ENCODE data around the gene FBH1.
"Not testable (repeated sequence)": the region's sequence is repeated elsewhere in the genome, so short reads cannot be mapped to it uniquely, and the experiment has no call there.

Gene FBH1

GRCh38 chr10:5876181-5876768, 13.8 kb upstream of the FBH1 start:
- DNase-seq = no peak

DNA sequence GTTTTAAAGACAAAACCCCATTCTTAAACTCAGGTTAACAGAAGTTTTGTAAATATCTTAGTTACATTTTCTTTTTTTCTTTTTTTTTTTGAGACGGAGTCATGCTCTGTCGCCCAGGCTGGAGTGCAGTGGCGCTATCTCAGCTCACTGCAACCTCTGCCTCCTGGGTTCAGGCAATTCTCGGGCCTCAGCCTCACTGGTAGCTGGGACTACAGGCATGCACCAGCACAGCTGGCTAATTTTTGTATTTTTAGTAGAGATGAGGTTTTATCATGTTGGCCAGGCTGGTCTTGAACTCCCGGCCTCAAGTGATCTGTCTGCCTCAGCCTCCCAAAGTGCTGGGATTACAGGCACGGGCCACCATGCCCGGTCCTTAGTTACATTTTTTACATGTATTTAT, 13.0 kb upstream of the FBH1 start:
- not testable (repeated sequence) for DNase-seq

- no peak for DNase-seq
Measured at GRCh38 chr10:5882961-5883360, 7.1 kb upstream of the FBH1 start.

DNA sequence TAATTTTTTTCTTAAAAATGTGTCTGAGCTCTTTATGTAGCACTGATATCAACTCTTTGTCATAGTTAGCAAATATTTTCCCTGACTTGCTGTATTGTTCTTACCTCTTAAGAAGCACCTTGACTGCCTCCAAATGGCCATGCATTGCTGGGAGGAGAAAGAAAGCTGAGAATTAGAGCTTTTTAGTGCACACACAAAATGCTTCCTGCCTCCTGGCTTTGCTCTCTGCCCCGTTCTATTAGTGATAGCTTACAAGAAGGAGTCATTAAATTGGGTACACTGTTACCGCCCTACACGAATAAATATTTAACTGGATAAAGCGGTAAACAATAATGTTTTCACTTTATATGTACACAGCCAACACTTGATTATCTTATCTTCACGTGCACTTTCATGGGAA, 4.4 kb upstream of the FBH1 start:
- DNase-seq = no peak

DNA sequence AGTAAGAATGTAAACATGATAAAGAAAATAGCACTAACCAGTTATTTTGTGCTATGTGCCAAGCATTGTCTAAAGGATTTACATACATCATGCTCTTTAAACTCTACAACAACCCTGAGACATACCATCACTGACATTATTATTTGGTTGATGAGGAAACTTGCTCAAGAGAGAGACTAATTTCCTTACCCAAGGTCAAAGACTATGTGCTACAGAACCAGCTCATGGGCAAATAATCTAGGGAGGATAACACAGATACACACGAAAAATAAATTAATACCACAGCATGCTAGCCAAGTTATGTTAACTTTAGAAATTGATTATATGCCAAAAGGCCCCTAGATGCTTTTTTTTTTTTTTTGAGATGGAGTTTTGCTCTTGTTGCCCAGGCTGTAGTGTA, 3.0 kb upstream of the FBH1 start:
- no peak for DNase-seq

- DNase-seq = no peak
Measured at GRCh38 chr10:5887641-5888040, 2.4 kb upstream of the FBH1 start.

- no peak for DNase-seq
Measured at GRCh38 chr10:5888351-5888750, 1.7 kb upstream of the FBH1 start.

- peak; percentile 30 to 35 for DNase-seq
Measured at GRCh38 chr10:5888843-5889623, 1.0 kb upstream of the FBH1 start.

- DNase-seq = peak in 1 of 2 experiments; percentile 19
Measured at GRCh38 chr10:5890452-5890915, 441 bp downstream of the FBH1 start.

GRCh38 chr10:5891009-5891408, 966 bp downstream of the FBH1 start:
- no peak for DNase-seq

GRCh38 chr10:5892007-5892406, 2.0 kb downstream of the FBH1 start:
- no peak for DNase-seq

- DNase-seq = no peak
Measured at GRCh38 chr10:5893321-5893720, 3.3 kb downstream of the FBH1 start.

DNA sequence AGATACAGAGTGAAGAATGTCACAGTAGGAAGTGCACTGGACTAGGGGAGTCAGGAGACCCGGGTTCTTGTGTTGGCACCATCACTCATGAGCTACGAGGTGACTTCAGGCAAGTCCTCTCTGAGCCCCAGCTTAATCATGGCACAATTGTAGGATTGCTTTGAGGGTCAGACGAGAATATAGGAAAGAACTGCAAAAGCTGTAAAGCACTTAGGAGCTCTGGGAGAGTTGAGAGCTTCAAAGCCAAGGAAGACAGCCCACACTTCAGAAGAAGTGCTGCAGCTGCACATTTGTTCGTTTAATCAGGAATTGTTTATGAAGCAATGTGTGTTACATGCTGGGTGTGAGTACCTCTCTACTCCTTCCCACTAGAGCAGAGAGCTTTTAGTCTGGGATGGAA, 4.4 kb downstream of the FBH1 start:
- DNase-seq = no peak

GRCh38 chr10:5894873-5895272, 4.8 kb downstream of the FBH1 start:
- DNase-seq = no peak

- no peak for DNase-seq
Measured at GRCh38 chr10:5895365-5895764, 5.3 kb downstream of the FBH1 start.

- no peak for DNase-seq
Measured at GRCh38 chr10:5895804-5896203, 5.8 kb downstream of the FBH1 start.

DNA sequence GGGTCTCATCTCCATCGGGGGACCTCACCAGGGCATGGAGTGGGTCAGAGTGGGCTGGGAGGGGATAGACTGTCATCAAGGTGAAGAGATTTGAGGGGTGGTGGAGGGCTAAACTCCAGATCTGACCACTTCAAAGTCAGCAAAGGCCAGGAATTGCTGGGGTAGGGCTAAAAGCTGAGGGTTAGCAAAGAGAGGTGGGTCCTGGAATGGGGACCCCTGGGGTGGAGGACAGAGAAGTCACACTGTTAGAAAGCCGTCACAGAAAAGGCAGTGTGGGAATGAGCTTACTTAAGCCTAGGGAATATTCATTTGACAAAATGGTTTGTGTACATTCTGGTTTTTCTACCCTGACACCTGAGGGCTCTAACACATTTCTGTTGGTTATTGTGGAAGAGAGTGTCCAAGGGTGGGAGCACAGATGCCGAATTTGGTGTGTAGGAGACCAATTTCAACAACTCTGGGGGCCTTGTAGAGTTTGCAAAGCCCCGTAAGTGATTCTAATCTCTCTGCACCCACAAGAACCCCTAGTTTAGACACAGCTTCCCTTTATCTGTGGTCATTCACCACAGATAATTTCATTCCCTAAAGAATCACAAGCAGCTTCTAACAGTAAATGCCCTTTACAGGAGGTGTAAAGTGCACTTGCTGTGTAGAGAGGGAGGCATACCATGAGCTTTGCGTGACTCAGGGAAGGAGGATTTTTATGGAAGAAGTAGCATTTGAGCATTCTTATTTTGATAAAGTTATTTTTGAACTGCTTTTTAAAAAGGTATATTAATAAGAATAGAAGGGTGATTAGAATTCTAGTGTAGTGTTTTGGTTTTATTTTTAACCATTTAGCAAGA, 6.4 kb downstream of the FBH1 start:
- no peak for DNase-seq

GRCh38 chr10:5897053-5897340, 7.0 kb downstream of the FBH1 start:
- DNase-seq = no peak

DNA sequence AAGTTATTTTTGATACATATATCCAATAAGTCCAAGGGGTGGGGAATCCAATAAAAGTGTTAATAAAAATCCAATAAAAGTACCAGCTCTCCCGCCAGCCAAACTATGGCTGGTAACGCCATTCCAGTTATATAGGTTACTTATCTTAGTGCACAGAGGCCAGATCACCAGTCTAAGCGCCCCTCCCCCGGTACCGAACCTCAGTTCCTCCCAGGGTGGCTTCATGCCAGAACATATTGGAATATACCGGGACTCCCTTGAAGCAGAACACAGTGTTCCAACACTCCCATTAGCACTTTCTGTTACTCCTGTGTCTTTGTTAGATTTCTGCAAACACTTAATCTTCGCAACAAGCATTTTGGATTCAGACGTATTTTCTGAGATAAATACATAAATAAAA, 7.5 kb downstream of the FBH1 start:
- no peak for DNase-seq

DNA sequence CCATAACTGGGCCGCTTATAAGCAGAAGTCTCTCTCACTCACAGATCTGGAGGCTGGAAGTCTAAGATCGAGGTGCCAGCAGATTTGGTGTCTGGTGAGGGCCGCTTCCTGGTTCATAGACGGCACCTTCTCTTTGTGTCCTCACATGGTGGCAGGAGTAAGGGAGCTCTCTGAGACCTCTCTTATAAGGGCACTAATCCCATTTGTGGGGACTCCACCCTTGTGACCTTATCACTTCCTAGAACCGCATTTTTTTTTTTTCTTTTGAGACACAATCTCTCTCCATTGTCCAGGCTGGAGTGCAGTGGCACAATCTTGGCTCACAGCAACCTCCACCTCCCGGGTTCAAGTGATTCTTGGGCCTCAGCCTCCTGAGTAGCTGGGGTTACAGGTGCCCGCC, 8.1 kb downstream of the FBH1 start:
- no peak for DNase-seq

GRCh38 chr10:5900247-5900646, 10.2 kb downstream of the FBH1 start:
- no peak for DNase-seq

- DNase-seq = no peak
Measured at GRCh38 chr10:5902511-5903274, 12.7 kb downstream of the FBH1 start.

DNA sequence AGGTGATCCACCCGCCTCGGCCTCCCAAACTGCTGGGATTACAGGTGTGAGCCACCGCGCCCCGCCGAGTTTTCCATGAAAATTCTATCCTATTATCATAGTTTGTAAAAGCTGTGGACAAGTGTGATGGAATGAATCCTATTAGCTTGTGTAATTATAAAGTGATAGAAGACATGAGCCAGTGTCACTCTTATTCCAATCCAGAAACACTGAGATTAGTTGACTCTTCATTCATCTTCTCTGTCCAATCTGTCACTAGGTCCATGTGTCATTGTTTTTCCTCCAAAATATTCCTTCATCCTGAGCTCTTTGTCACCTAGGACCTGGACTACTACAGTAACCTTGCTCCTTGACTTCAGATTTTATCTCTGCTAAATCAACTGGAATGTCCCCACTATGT, 13.5 kb downstream of the FBH1 start:
- DNase-seq = no peak
